Natural killer cell treated with Interleukin-12 subunit alpha and Interleukin-12 subunit beta and Interleukin-15 and Interleukin-18, amount 100 ng/mL, for 72 hours (primary cell): ENCODE measurements around the gene ADCY6. TPM values are rescaled to one million over a fixed set of nuclear protein-coding genes. Genes with fewer than 3 reads are reported as not detected.
"Not testable (repeated sequence)": the region's sequence is repeated elsewhere in the genome, so short reads cannot be mapped to it uniquely, and the experiment has no call there.

Experiments
- ATAC-seq, 2 donors: fragments of 150-1000 bp; cut with Tn5 transposase in 1 of 2; sonication (Bioruptor Pico), chemical (Tn5 transposase) in 1 of 2; 2 replicates each; pipeline ENCODE4 v1.10.0; 2021
- DNase-seq: peaks from one replicate; pipeline ENCODE4 v3.0.0; 2022; ENCODE audit warnings: low spot score
- H3K27ac Mint-ChIP-seq, 2 donors: 1 replicate in 1 of 2; 2 replicates in 1 of 2; pipeline ENCODE4 v1.8.0; 2022; ENCODE audit warnings: mixed read lengths in 2 of 2, mild to moderate bottlenecking in 1 of 2, moderate library complexity in 1 of 2
- H3K27me3 Mint-ChIP-seq, 2 donors: 1 replicate in 1 of 2; 2 replicates in 1 of 2; pipeline ENCODE4 v1.8.0; 2022; ENCODE audit warnings: mixed read lengths in 2 of 2
- H3K36me3 Mint-ChIP-seq: one replicate; pipeline ENCODE4 v1.8.0; 2022; ENCODE audit warnings: mixed read lengths
- H3K4me1 Mint-ChIP-seq, 2 donors: 1 replicate in 1 of 2; 2 replicates in 1 of 2; pipeline ENCODE4 v1.8.0; 2022; ENCODE audit warnings: low read depth in 2 of 2, mixed read lengths in 2 of 2, mild to moderate bottlenecking in 1 of 2
- H3K4me3 Mint-ChIP-seq: one replicate; pipeline ENCODE4 v1.8.0; 2022; ENCODE audit warnings: mixed read lengths
- H3K9me3 Mint-ChIP-seq: 2 replicates; pipeline ENCODE4 v1.8.0; 2022; ENCODE audit warnings: mixed read lengths
- total RNA-seq, 2 donors: library from RNA; stranded (reverse); gene quantifications; one replicate each; pipeline ENCODE4 v1.2.3, GENCODE V29; 2022

Gene ADCY6
- total RNA-seq, 2 donors from 2014 or later: 0.22 to 0.40 TPM

- ATAC-seq: no peak
- no peaks in the 10 kb centered on the region for H3K4me1 Mint-ChIP-seq
Measured at GRCh38 chr12:48728807-48729206, 60.1 kb downstream of the ADCY6 start.

GRCh38 chr12:48720737-48721136, 68.2 kb downstream of the ADCY6 start:
- ATAC-seq, H3K27me3 Mint-ChIP-seq, H3K9me3 Mint-ChIP-seq, H3K27ac Mint-ChIP-seq, H3K4me3 Mint-ChIP-seq, DNase-seq: not testable (repeated sequence)
- Mint-ChIP-seq H3K4me1 (peaks cover 13% of the 10 kb centered on the region in 2 donors), H3K36me3 (peaks cover 18% of the 10 kb centered on the region)

More at GRCh38 chr12:48728807-48729206, 60.1 kb downstream of the ADCY6 start:
- H3K9me3 Mint-ChIP-seq: no peaks in the 10 kb centered on the region
- H3K27ac Mint-ChIP-seq: no peak overlapping the region
- peaks cover 7 to 11% of the 10 kb centered on the region in 2 donors for H3K27me3 Mint-ChIP-seq
- no peaks in the 10 kb centered on the region for H3K36me3 Mint-ChIP-seq
- H3K4me3 Mint-ChIP-seq: no peak overlapping the region
- DNase-seq: no peak

DNA sequence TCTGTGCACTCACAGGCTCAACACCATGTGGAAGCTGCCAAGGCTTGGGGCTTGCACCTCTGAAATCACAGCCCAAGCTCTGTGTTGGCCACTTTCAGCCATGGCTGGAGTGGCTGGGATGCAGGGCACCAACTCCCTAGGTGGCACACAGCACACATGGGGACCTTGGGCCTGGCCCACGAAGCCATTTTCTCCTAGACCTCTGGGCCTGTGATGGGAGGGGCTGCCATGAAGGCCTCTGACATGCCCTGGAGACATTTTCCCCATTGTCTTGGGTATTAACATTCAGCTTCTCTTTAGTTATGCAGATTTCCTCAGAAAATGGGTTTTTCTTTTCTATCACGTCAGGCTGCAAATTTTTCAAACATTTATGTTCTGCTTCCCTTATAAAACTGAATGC, 68.7 kb downstream of the ADCY6 start:
- ATAC-seq, H3K4me3 Mint-ChIP-seq, H3K27me3 Mint-ChIP-seq, H3K27ac Mint-ChIP-seq, H3K9me3 Mint-ChIP-seq, DNase-seq: not testable (repeated sequence)
- H3K36me3 Mint-ChIP-seq: peaks cover 18% of the 10 kb centered on the region
- H3K4me1 Mint-ChIP-seq: peaks cover 14 to 16% of the 10 kb centered on the region in 2 donors

- DNase-seq, H3K27ac Mint-ChIP-seq, H3K4me3 Mint-ChIP-seq, H3K9me3 Mint-ChIP-seq, H3K27me3 Mint-ChIP-seq, ATAC-seq: not testable (repeated sequence)
- peaks cover 20% of the 10 kb centered on the region for H3K36me3 Mint-ChIP-seq
- H3K4me1 Mint-ChIP-seq: peaks cover 23 to 26% of the 10 kb centered on the region in 2 donors
Measured at GRCh38 chr12:48719002-48719401, 69.9 kb downstream of the ADCY6 start.

DNA sequence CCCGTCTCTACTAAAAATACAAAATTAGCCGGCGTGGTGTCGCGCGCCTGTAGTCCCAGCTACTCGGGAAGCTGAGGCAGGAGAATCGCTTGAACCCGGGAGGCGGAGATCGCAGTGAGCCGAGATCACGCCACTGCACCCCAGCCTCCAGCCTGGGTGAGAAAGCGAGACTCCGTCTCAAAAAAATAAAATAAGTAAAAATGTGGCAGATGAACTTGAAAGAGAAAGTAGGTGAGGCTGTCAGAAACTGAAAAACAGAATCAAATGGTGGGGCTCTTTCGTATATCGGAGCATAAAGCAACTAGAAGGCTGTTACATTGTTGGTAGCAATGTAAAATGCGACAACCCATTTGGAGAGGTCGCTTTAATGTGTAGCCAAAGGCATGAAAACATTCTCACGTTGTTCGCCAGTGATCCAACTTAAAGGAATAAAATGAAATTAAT, 71.6 kb downstream of the ADCY6 start:
- ATAC-seq (peak in 1 of 2 donors; percentile 0), DNase-seq (no peak)
- Mint-ChIP-seq H3K27ac (peak overlapping the region; percentile 96 to 99), H3K4me1 (peaks cover 32 to 36% of the 10 kb centered on the region in 2 donors), H3K9me3 (peaks cover 8% of the 10 kb centered on the region), H3K4me3 (peak overlapping the region; percentile 98), H3K27me3 (peaks cover 0 to 2% of the 10 kb centered on the region in 2 donors), H3K36me3 (peaks cover 31% of the 10 kb centered on the region)

- Mint-ChIP-seq H3K27me3 (peaks cover 0 to 2% of the 10 kb centered on the region in 2 donors), H3K4me3 (peak within 1 kb of the TSS; percentile 98), H3K27ac (peak within 1 kb of the TSS; percentile 96 to 99), H3K4me1 (peaks cover 32 to 36% of the 10 kb centered on the region in 2 donors), H3K36me3 (peaks cover 31% of the 10 kb centered on the region), H3K9me3 (peaks cover 8% of the 10 kb centered on the region)
- peak; percentile 96 to 99 for ATAC-seq
- DNase-seq: peak; percentile 100
Measured at GRCh38 chr12:48716493-48717251, 72.2 kb downstream of the ADCY6 start, which contains the start of gene CCNT1. CCNT1 (minus strand) TSS chr12:48716707; CDS start chr12:48716675, 32 bp downstream.

Other genes starting within 250 kb of the ADCY6 start
- gene LALBA, start 219.0 kb downstream of the ADCY6 start, total RNA-seq: not detected
- 10 to 100 TPM; 42.5 to 77.9 TPM for gene KANSL2, start 106.9 kb downstream of the ADCY6 start, total RNA-seq
- gene CCNT1, start 72.4 kb downstream of the ADCY6 start, total RNA-seq: 10 to 100 TPM; 53.4 to 64.0 TPM
- 10 to 100 TPM in 1 of 2 donors, 1 to 10 TPM in 1; 6.9 to 10.7 TPM for gene CACNB3, start 29.4 kb upstream of the ADCY6 start, total RNA-seq
- gene DDX23, start 63.1 kb upstream of the ADCY6 start, total RNA-seq: 100 to 1,000 TPM; 131 to 162 TPM
- 1 to 10 TPM; 3.4 to 3.7 TPM for gene RND1, start 76.8 kb upstream of the ADCY6 start, total RNA-seq
- 100 to 1,000 TPM; 101 to 112 TPM for gene FKBP11, start 136.4 kb upstream of the ADCY6 start, total RNA-seq
- 100 to 1,000 TPM; 125 to 156 TPM for gene ARF3, start 168.4 kb upstream of the ADCY6 start, total RNA-seq
- gene WNT10B, start 182.6 kb upstream of the ADCY6 start, total RNA-seq: under 1 TPM in 1 of 2 donors, not detected in 1; 0.50 TPM
- gene WNT1, start 189.2 kb upstream of the ADCY6 start, total RNA-seq: not detected
- 1 to 10 TPM in 1 of 2 donors, under 1 TPM in 1; 0.48 to 1.1 TPM for gene DDN, start 210.3 kb upstream of the ADCY6 start, total RNA-seq
- gene PRKAG1, start 229.7 kb upstream of the ADCY6 start, total RNA-seq: 10 to 100 TPM; 63.4 to 70.3 TPM